HEK293 (cell line): ENCODE results near the gene SMURF2.
A peak's percentile ranks its signal among the peaks of the same experiment; 100 is the strongest.

Experiments
- CTCF ChIA-PET: fragments of 350-600 bp; formaldehyde crosslinking; extraction: SDS; loops from one replicate; lab custom pipeline; 2021; ENCODE audit warnings: antibody characterized with exemption; lab: Yijun Ruan, JAX
- POLR2A ChIA-PET: fragments of 300-600 bp; formaldehyde crosslinking; extraction: SDS; loops from one replicate; lab custom pipeline; 2020; ENCODE audit warnings: antibody characterized with exemption, inconsistent platforms; lab: Yijun Ruan, JAX
- H3K27ac ChIP-seq: fragments of 200-500 bp; sonication (Bioruptor generic); 2 replicates; pipeline ENCODE4 v1.5.1; 2014; ENCODE audit warnings: low read depth, low read length, control low read depth, inconsistent platforms; ENCODE audit errors: extremely low read depth
- H3K36me3 ChIP-seq, 2 experiments: fragments of 200-500 bp in 1 of 2; sonication (Bioruptor generic) in 1 of 2; 1 replicate in 1 of 2; 2 replicates in 1 of 2; pipeline ENCODE4 v1.5.1; 2014 to 2017; ENCODE audit warnings: inconsistent platforms in 2 of 2, low read length in 2 of 2; ENCODE audit not compliant: control insufficient read depth in 2 of 2, insufficient read depth in 1 of 2
- H3K4me1 ChIP-seq: fragments of 200-500 bp; sonication (Bioruptor generic); 2 replicates; pipeline ENCODE4 v1.5.1; 2014; ENCODE audit warnings: mild to moderate bottlenecking, low read length, inconsistent platforms; ENCODE audit not compliant: control insufficient read depth, insufficient read depth
- H3K4me3 ChIP-seq: 2 replicates; pipeline ENCODE4 v1.5.1; 2011; ENCODE audit warnings: low read depth, mild to moderate bottlenecking, control low read depth, low read length, moderate library complexity
- H3K9me3 ChIP-seq: fragments of 200-500 bp; sonication (Bioruptor generic); 2 replicates; pipeline ENCODE4 v1.5.1; 2014; ENCODE audit warnings: low read depth, low read length, inconsistent platforms; ENCODE audit not compliant: control insufficient read depth, insufficient read depth
- EGR2 ChIP-seq: fragments of 450-650 bp; formaldehyde crosslinking; IDR thresholded peaks from 2 replicates; pipeline ENCODE4 v1.5.1; 2016; ENCODE audit warnings: low read depth, missing biosample characterization, missing genetic modification characterization
- KLF16 ChIP-seq: fragments of 450-650 bp; formaldehyde crosslinking; IDR thresholded peaks from 2 replicates; pipeline ENCODE4 v1.5.1; 2017; ENCODE audit warnings: missing biosample characterization, missing genetic modification characterization
- SP3 ChIP-seq: fragments of 450-650 bp; formaldehyde crosslinking; IDR thresholded peaks from 2 replicates; pipeline ENCODE4 v1.5.1; 2016; ENCODE audit warnings: missing biosample characterization, missing genetic modification characterization
- SP7 ChIP-seq: fragments of 450-650 bp; formaldehyde crosslinking; IDR thresholded peaks from 2 replicates; pipeline ENCODE4 v1.5.1; 2016; ENCODE audit warnings: missing biosample characterization, missing genetic modification characterization
- ZBTB17 ChIP-seq: fragments of 450-650 bp; formaldehyde crosslinking; IDR thresholded peaks from 2 replicates; pipeline ENCODE4 v1.5.1; 2016; ENCODE audit warnings: missing biosample characterization, missing genetic modification characterization
- ZBTB21 ChIP-seq: fragments of 450-650 bp; formaldehyde crosslinking; IDR thresholded peaks from 2 replicates; pipeline ENCODE4 v1.5.1; 2017; ENCODE audit warnings: missing biosample characterization, missing genetic modification characterization
- ZBTB48 ChIP-seq: fragments of 450-650 bp; formaldehyde crosslinking; IDR thresholded peaks from 2 replicates; pipeline ENCODE4 v1.5.1; 2016; ENCODE audit warnings: missing biosample characterization, missing genetic modification characterization
- ZFP3 ChIP-seq: fragments of 450-650 bp; formaldehyde crosslinking; IDR thresholded peaks from 2 replicates; pipeline ENCODE4 v1.5.1; 2016; ENCODE audit warnings: low read depth, missing biosample characterization, missing genetic modification characterization
- ZFP41 ChIP-seq: fragments of 450-650 bp; formaldehyde crosslinking; IDR thresholded peaks from 2 replicates; pipeline ENCODE4 v1.5.1; 2016; ENCODE audit warnings: missing biosample characterization, missing genetic modification characterization, borderline replicate concordance
- ZNF112 ChIP-seq: fragments of 450-650 bp; formaldehyde crosslinking; IDR thresholded peaks from 2 replicates; pipeline ENCODE4 v1.5.0; 2017; ENCODE audit warnings: missing biosample characterization, missing genetic modification characterization
- ZNF174 ChIP-seq: fragments of 450-650 bp; formaldehyde crosslinking; IDR thresholded peaks from 2 replicates; pipeline ENCODE4 v1.5.0; 2017; ENCODE audit warnings: missing biosample characterization, mild to moderate bottlenecking, missing genetic modification characterization
- ZNF184 ChIP-seq: fragments of 450-650 bp; IDR thresholded peaks from 2 replicates; pipeline ENCODE4 v1.5.1; 2018; ENCODE audit warnings: missing biosample characterization, mild to moderate bottlenecking, missing genetic modification characterization
- ZNF292 ChIP-seq: fragments of 450-650 bp; formaldehyde crosslinking; IDR thresholded peaks from 2 replicates; pipeline ENCODE4 v1.5.1; 2016; ENCODE audit warnings: low read depth, missing biosample characterization, missing genetic modification characterization, borderline replicate concordance
- ZNF311 ChIP-seq: fragments of 450-650 bp; formaldehyde crosslinking; IDR thresholded peaks from 2 replicates; pipeline ENCODE4 v1.5.1; 2017; ENCODE audit warnings: missing biosample characterization, missing genetic modification characterization, borderline replicate concordance
- ZNF350 ChIP-seq: fragments of 450-650 bp; formaldehyde crosslinking; IDR thresholded peaks from 2 replicates; pipeline ENCODE4 v1.5.0; 2017; ENCODE audit warnings: missing biosample characterization, mild to moderate bottlenecking, missing genetic modification characterization
- ZNF398 ChIP-seq: fragments of 450-650 bp; formaldehyde crosslinking; IDR thresholded peaks from 2 replicates; pipeline ENCODE4 v1.5.1; 2017; ENCODE audit warnings: missing biosample characterization, missing genetic modification characterization
- ZNF416 ChIP-seq: fragments of 450-650 bp; formaldehyde crosslinking; IDR thresholded peaks from 2 replicates; pipeline ENCODE4 v1.5.1; 2016; ENCODE audit warnings: missing biosample characterization, missing genetic modification characterization
- ZNF529 ChIP-seq: fragments of 450-650 bp; formaldehyde crosslinking; IDR thresholded peaks from 2 replicates; pipeline ENCODE4 v1.5.1; 2017; ENCODE audit warnings: missing genetic modification characterization, missing biosample characterization; ENCODE audit not compliant: insufficient replicate concordance
- ZNF654 ChIP-seq: fragments of 450-650 bp; formaldehyde crosslinking; IDR thresholded peaks from 2 replicates; pipeline ENCODE4 v1.5.1; 2016; ENCODE audit warnings: low read depth, missing biosample characterization, missing genetic modification characterization
- ZNF792 ChIP-seq: fragments of 450-650 bp; formaldehyde crosslinking; IDR thresholded peaks from 2 replicates; pipeline ENCODE4 v1.5.1; 2016; ENCODE audit warnings: missing biosample characterization, missing genetic modification characterization
- ZNF830 ChIP-seq: fragments of 450-650 bp; IDR thresholded peaks from 2 replicates; pipeline ENCODE4 v1.5.0; 2018; ENCODE audit warnings: missing biosample characterization, missing genetic modification characterization, low read depth, mild to moderate bottlenecking, moderate library complexity

Gene SMURF2

GRCh38 chr17:64515419-64515818, 146.7 kb downstream of the SMURF2 start:
- ChIA-PET POLR2A (interaction anchor here (1.7 to 1.8 kb wide), 2 partner anchors 8 to 10 kb away, joined by 5 to 18 read pairs; partner anchors contain the start of genes CEP95 and DDX5), CTCF (interaction anchor here (1.0 kb wide), 1 partner anchor 97 kb away, joined by 8 read pairs; no protein-coding TSS in a partner anchor)
- peaks cover 71 to 98% of the 10 kb centered on the region in 2 experiments for H3K36me3 ChIP-seq
- no peak overlapping the region for H3K4me3 ChIP-seq
- 0 out of 2 replicates have a peak, but pooled peaks have one; percentile 14 for TF ChIP-seq SP7 (tag by site-specific recombination)
- TF ChIP-seq ZNF311 (tag by site-specific recombination): no peak
- H3K27ac ChIP-seq: no peak overlapping the region
- no peaks in the 10 kb centered on the region for H3K9me3 ChIP-seq
- no peaks in the 10 kb centered on the region for H3K4me1 ChIP-seq

- no peak overlapping the region for H3K4me3 ChIP-seq
- TF ChIP-seq ZNF184 (tag by site-specific recombination) (no peak), ZBTB48 (no peak), EGR2 (tag by site-specific recombination) (no peak), ZNF416 (tag by site-specific recombination) (no peak), ZNF350 (no peak), ZNF174 (tag by site-specific recombination) (no peak)
- TF ChIP-seq, all 188 proteins: peak for 0
- ChIA-PET POLR2A (no interaction called here), CTCF (interaction anchor here (0.7 kb wide), 1 partner anchor 90 kb away, joined by 5 read pairs; no protein-coding TSS in a partner anchor)
- Histone ChIP-seq H3K9me3 (no peaks in the 10 kb centered on the region), H3K27ac (no peak overlapping the region), H3K36me3 (peaks cover 38 to 64% of the 10 kb centered on the region in 2 experiments), H3K4me1 (0 out of 2 replicates have a peak, but pooled peaks cover 4% of the 10 kb centered on the region)
These were observed 152.9 kb downstream of the SMURF2 start for GRCh38 chr17:64509179-64509578.

DNA sequence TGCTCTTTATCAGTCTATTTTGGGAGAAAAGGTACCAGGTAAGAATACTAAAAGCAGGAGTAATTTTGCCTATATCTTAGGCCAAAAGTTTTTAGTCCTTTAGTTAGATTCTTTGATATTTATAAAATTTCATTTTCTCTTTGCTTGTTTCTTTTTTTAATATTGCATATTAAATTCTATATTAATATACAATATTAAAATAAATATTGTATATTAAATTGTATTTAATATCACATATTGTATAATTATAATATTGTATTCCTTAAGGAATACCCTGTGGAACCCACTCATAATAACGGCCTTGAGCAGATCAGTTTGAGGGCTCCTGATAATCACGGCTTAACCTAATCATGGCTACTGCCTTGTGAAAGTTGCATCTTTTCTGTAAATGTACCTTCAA, 153.4 kb downstream of the SMURF2 start:
- peaks cover 38 to 64% of the 10 kb centered on the region in 2 experiments for H3K36me3 ChIP-seq
- ChIA-PET POLR2A (no interaction called here), CTCF (interaction anchor here (0.7 kb wide), 1 partner anchor 90 kb away, joined by 5 read pairs; no protein-coding TSS in a partner anchor)
- peak overlapping the region; percentile 100 for H3K4me3 ChIP-seq
- no peak for TF ChIP-seq ZNF529 (tag by site-specific recombination)
- no peak for TF ChIP-seq ZNF830
- no peak for TF ChIP-seq ZBTB21 (tag by site-specific recombination)
- no peak for TF ChIP-seq ZNF292
- TF ChIP-seq ZNF398 (tag by site-specific recombination): no peak
- no peak for TF ChIP-seq ZNF654
- no peak for TF ChIP-seq ZFP41
- no peak for TF ChIP-seq ZNF792 (tag by site-specific recombination)
- TF ChIP-seq ZFP3: no peak
- TF ChIP-seq ZNF112 (tag by site-specific recombination): no peak
- TF ChIP-seq ZBTB17 (tag by site-specific recombination): no peak
- TF ChIP-seq KLF16: no peak
- TF ChIP-seq SP3 (tag by site-specific recombination): no peak
- H3K9me3 ChIP-seq: no peaks in the 10 kb centered on the region
- H3K27ac ChIP-seq: no peak overlapping the region
- H3K4me1 ChIP-seq: 0 out of 2 replicates have a peak, but pooled peaks cover 4% of the 10 kb centered on the region
